Activated CD4-positive, alpha-beta T cell treated with anti-CD3 and anti-CD28 coated beads, Interleukin-2, amount 50 U/mL, for 24 hours (primary cell): Measurements from ENCODE around the gene IER3.
A peak's percentile ranks its signal among the peaks of the same experiment; 100 is the strongest.

Source experiments
- DNase-seq, 2 donors: peaks; one replicate each; pipeline ENCODE4 v3.0.0-alpha.2; 2020; ENCODE audit warnings: low read depth in 1 of 2, low spot score in 1 of 2

Gene IER3

GRCh38 chr6:30744054-30744805, at the start of gene IER3:
TSS of gene IER3 (minus strand) at chr6:30744547. CDS start at chr6:30744518, 29 bp downstream.
- peak; percentile 88 to 93 for DNase-seq

- DNase-seq = no peak
These were observed 49.3 kb upstream of the IER3 start for GRCh38 chr6:30793521-30794194.

GRCh38 chr6:30792786-30793185, 48.4 kb upstream of the IER3 start:
- DNase-seq = no peak

- no peak for DNase-seq
These were observed 46.5 kb upstream of the IER3 start for GRCh38 chr6:30790724-30791383.

GRCh38 chr6:30789606-30790005, 45.3 kb upstream of the IER3 start:
- DNase-seq = no peak

GRCh38 chr6:30787954-30788353, 43.6 kb upstream of the IER3 start:
- no peak for DNase-seq

- DNase-seq = no peak
These were observed 38.2 kb upstream of the IER3 start for GRCh38 chr6:30782425-30783014.

GRCh38 chr6:30781743-30782424, 37.5 kb upstream of the IER3 start:
- DNase-seq = no peak

GRCh38 chr6:30781395-30781742, 37.0 kb upstream of the IER3 start:
- DNase-seq = no peak

- no peak for DNase-seq
These were observed 36.2 kb upstream of the IER3 start for GRCh38 chr6:30780642-30780920.

- DNase-seq = no peak
These were observed 35.7 kb upstream of the IER3 start for GRCh38 chr6:30779850-30780641.

- no peak for DNase-seq
These were observed 33.8 kb upstream of the IER3 start for GRCh38 chr6:30778001-30778635.

- DNase-seq = no peak
These were observed 32.8 kb upstream of the IER3 start for GRCh38 chr6:30777155-30777485.

GRCh38 chr6:30776390-30777154, 32.2 kb upstream of the IER3 start:
- DNase-seq = no peak

GRCh38 chr6:30775104-30775503, 30.8 kb upstream of the IER3 start:
- DNase-seq = no peak

- DNase-seq = no peak
These were observed 30.4 kb upstream of the IER3 start for GRCh38 chr6:30774701-30775100.

GRCh38 chr6:30770592-30770991, 26.2 kb upstream of the IER3 start:
- DNase-seq = no peak

GRCh38 chr6:30769853-30770524, 25.6 kb upstream of the IER3 start:
- no peak for DNase-seq
